ENCODE measurements around the gene WHRN.

Gene WHRN

DNA sequence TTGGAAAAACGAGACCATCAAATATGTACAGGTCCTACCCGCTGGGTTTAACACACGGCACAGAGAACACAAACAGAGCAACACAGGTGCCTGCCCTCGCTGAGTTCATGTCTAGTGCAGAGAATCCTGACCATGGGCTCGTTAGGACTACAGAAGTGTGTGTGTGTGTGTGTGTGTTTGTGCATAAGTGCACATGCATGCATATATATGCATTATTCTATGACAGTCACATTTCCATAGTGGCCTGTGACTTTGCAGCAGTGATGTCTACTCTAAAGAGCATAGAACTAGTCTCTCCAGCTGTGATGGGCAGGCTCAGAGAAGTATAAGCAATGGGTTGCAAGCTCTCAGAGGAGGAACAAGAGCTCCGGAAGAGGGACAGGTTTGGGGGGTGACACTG, 147.9 kb downstream of the WHRN start:
- DNase-seq, result no peak
- Histone ChIP-seq H3K27me3 (no peaks in the 10 kb centered on the region), H3K36me3 (no peaks in the 10 kb centered on the region), H3K9me3 (no peaks in the 10 kb centered on the region), H3K4me1 (no peaks in the 10 kb centered on the region), H3K4me3 (ENCODE audit: low read depth, low read length) (no peak overlapping the region)
- no peak for TF ChIP-seq CTCF (IDR thresholded peaks at IDR 0.05; ENCODE audit: low read depth, low read length)

GRCh38 chr9:114356792-114357191, 148.5 kb downstream of the WHRN start:
- H3K27me3 ChIP-seq, result no peaks in the 10 kb centered on the region
- H3K4me1 ChIP-seq, result no peaks in the 10 kb centered on the region
- no peak for DNase-seq
- no peak overlapping the region for H3K4me3 ChIP-seq (ENCODE audit: low read depth, low read length)
- no peak for TF ChIP-seq CTCF (IDR thresholded peaks at IDR 0.05; ENCODE audit: low read depth, low read length)
- no peaks in the 10 kb centered on the region for H3K9me3 ChIP-seq
- H3K36me3 ChIP-seq, result no peaks in the 10 kb centered on the region

GRCh38 chr9:114355821-114356220, 149.5 kb downstream of the WHRN start:
- no peak for TF ChIP-seq CTCF (IDR thresholded peaks at IDR 0.05; ENCODE audit: low read depth, low read length)
- no peaks in the 10 kb centered on the region for H3K36me3 ChIP-seq
- no peaks in the 10 kb centered on the region for H3K4me1 ChIP-seq

More at GRCh38 chr9:114355821-114356220, 149.5 kb downstream of the WHRN start:
- no peaks in the 10 kb centered on the region for H3K27me3 ChIP-seq
- H3K4me3 ChIP-seq (ENCODE audit: low read depth, low read length), result no peak overlapping the region
- DNase-seq, result no peak
- H3K9me3 ChIP-seq, result no peaks in the 10 kb centered on the region
